Nucleus accumbens (tissue), 56 donors: ENCODE measurements around the gene TBCK.

Experiments used
- DNase-seq, 56 donors: peaks; one replicate each; lab custom pipeline; 2025; lab: John Stamatoyannopoulos, UW

Gene TBCK

GRCh38 chr4:105998171-105999063 lies 317.6 kb downstream of the TBCK start:
- DNase-seq = no peak

- DNase-seq = no peak
Observed at GRCh38 chr4:105996845-105997244, 319.2 kb downstream of the TBCK start.

GRCh38 chr4:105994841-105995501 lies 321.0 kb downstream of the TBCK start:
- peak in 9 of 56 donors; percentile 0 to 42 (median 2) for DNase-seq

DNA sequence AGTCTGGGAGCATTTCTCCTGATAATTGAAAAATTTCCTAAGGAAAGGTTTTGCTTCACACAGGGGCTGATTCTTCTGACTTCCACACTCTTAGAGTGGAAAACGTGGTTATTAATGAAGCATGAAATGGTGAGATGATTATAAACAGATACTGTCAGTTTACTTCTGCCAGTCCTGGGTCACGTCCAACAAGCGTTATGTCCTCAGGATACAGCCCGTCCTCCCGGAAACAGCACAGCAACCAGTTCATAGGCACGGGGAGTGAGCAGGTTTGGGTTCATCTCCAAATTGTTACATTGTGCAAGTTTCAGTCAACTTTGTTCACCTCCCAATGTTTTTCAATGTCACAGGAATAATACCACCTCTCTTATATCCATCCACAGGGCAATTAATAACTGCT lies 321.9 kb downstream of the TBCK start:
- no peak for DNase-seq

DNA sequence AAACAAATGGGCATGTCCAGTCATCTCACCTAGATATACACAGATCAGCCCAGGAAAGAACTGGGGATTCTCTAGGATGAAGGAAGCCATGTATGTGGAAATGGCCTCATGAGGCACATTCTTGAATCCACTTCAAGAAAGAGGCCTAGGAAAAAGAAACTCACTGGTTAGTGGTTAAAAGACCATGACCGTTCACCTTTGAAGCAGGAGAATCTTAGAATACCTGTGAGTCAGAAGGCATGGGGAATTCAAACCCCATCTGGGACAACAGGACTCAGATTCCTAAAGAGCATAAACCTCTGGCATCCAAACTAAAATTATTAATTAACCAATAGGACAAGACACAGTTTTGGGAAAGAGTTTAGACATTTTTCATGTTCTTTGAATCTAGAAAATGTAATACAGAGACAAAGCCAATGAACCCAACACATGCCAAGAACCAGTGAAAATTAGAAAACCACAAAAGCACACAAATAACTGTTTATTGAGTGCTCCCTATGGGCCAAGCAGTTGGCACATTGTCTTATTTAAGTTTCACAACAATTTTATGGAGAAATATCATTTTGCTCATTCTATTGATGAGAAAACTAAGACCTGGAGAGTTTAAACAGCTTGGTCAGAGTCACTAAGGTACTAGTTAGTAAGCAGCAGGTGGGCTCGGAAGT lies 323.2 kb downstream of the TBCK start:
- no peak for DNase-seq

DNA sequence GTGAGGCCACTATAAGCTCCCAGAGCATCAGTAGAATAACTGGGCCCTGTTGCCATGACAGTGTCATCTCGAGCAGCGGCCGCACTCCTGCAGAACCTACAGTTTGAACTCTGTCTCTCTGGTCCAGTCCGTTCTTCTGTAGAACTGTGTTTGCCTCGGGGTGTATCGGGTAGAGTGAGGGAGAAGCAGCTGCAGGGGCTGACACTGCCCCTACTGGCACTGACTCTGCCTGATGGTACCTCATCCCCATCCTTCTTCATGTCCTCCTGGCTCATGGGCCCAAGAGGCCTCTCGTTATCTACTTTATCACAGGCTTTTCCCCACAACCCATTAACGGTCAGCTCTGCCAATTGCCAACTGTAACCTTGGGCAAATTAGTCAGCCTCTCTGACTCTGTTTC lies 324.3 kb downstream of the TBCK start:
- no peak for DNase-seq
